ENCODE data around the gene RAB32.
A peak's percentile ranks its signal among the peaks of the same experiment; 100 is the strongest.

Gene RAB32

DNA sequence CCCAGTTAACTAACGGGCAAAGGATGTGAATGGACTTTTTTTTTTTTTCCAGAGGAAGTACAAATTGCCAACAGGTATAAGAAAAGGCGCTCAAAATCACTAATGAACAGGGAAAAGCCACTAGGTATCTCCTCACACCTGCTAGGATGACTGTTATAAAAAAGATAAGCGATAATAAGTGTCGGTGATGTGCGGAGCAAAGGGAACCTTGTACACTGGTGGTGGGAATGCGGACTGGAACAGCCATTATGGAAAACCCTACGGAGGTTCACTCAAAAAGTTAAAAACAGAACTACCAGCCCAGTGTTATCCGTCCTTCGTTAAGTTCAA, 787 bp upstream of the RAB32 start:
- H3K4me1 Mint-ChIP-seq, result peaks cover 24% of the 10 kb centered on the region
- no peaks in the 10 kb centered on the region for H3K36me3 Mint-ChIP-seq (ENCODE audit: low read depth)
- TF ChIP-seq, protein P1, sequence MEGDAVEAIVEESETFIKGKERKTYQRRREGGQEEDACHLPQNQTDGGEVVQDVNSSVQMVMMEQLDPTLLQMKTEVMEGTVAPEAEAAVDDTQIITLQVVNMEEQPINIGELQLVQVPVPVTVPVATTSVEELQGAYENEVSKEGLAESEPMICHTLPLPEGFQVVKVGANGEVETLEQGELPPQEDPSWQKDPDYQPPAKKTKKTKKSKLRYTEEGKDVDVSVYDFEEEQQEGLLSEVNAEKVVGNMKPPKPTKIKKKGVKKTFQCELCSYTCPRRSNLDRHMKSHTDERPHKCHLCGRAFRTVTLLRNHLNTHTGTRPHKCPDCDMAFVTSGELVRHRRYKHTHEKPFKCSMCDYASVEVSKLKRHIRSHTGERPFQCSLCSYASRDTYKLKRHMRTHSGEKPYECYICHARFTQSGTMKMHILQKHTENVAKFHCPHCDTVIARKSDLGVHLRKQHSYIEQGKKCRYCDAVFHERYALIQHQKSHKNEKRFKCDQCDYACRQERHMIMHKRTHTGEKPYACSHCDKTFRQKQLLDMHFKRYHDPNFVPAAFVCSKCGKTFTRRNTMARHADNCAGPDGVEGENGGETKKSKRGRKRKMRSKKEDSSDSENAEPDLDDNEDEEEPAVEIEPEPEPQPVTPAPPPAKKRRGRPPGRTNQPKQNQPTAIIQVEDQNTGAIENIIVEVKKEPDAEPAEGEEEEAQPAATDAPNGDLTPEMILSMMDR (IDR thresholded peaks at IDR 0.05), result no peak
- no peaks in the 10 kb centered on the region for H3K9me3 Mint-ChIP-seq
- no peak overlapping the region for H3K27ac Mint-ChIP-seq
- no peak for DNase-seq
- H3K27me3 Mint-ChIP-seq (ENCODE audit: low read depth, poor library complexity), result peaks cover 6% of the 10 kb centered on the region
- peak overlapping the region; percentile 68 for H3K4me3 Mint-ChIP-seq

- TF ChIP-seq, protein P1 (IDR thresholded peaks at IDR 0.05), result no peak
- peak overlapping the region; percentile 99 for H3K4me3 Mint-ChIP-seq
- peak overlapping the region; percentile 99 for H3K27ac Mint-ChIP-seq
- H3K9me3 Mint-ChIP-seq, result no peaks in the 10 kb centered on the region
- peaks cover under 1% of the 10 kb centered on the region for H3K36me3 Mint-ChIP-seq (ENCODE audit: low read depth)
- DNase-seq, result peak; percentile 34
- peaks cover 3% of the 10 kb centered on the region for H3K27me3 Mint-ChIP-seq (ENCODE audit: low read depth, poor library complexity)
- peaks cover 24% of the 10 kb centered on the region for H3K4me1 Mint-ChIP-seq
These were observed 445 bp downstream of the RAB32 start for GRCh38 chr6:146543940-146544615.

DNA sequence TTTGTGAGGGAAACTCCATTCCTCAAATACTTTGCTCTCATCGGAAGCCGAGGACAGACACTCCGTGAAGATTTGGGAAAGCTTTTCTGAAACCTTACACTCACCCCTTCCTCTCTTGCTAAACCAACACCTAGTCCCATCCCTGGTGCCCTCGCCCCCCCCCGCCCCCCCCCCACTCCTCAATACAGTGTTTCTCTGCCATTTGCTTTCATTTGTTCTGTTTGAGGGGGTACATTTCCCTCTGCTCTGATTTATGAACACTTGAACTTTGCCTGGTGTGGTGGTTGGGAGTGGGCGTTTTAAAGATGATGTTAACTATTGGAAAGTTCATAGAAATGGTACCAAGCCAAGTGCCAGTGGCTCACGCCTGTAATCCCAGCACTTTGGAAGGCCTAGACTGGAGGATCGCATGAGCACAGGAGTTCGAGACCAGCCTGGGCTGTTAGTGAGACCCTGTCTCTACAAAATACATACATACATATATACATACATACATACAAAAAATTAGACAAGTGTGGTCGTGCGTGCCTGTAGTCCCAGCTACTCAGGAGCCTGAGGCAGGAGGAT, 1.1 kb downstream of the RAB32 start:
- H3K4me1 Mint-ChIP-seq, result peaks cover 24% of the 10 kb centered on the region
- peak overlapping the region; percentile 99 for H3K4me3 Mint-ChIP-seq
- H3K36me3 Mint-ChIP-seq (ENCODE audit: low read depth), result peaks cover 6% of the 10 kb centered on the region
- no peaks in the 10 kb centered on the region for H3K9me3 Mint-ChIP-seq
- no peak for DNase-seq
- H3K27me3 Mint-ChIP-seq (ENCODE audit: low read depth, poor library complexity), result peaks cover 3% of the 10 kb centered on the region
- TF ChIP-seq, protein P1 (IDR thresholded peaks at IDR 0.05), result no peak
- peak overlapping the region; percentile 99 for H3K27ac Mint-ChIP-seq

- TF ChIP-seq, protein P1 (IDR thresholded peaks at IDR 0.05), result no peak
- Mint-ChIP-seq H3K27me3 (ENCODE audit: low read depth, poor library complexity) (peaks cover 3% of the 10 kb centered on the region), H3K4me3 (peak overlapping the region; percentile 99), H3K4me1 (peaks cover 24% of the 10 kb centered on the region), H3K36me3 (ENCODE audit: low read depth) (peaks cover 13% of the 10 kb centered on the region), H3K27ac (no peak overlapping the region), H3K9me3 (no peaks in the 10 kb centered on the region)
- no peak for DNase-seq
These were observed 1.9 kb downstream of the RAB32 start for GRCh38 chr6:146545581-146545980.

DNA sequence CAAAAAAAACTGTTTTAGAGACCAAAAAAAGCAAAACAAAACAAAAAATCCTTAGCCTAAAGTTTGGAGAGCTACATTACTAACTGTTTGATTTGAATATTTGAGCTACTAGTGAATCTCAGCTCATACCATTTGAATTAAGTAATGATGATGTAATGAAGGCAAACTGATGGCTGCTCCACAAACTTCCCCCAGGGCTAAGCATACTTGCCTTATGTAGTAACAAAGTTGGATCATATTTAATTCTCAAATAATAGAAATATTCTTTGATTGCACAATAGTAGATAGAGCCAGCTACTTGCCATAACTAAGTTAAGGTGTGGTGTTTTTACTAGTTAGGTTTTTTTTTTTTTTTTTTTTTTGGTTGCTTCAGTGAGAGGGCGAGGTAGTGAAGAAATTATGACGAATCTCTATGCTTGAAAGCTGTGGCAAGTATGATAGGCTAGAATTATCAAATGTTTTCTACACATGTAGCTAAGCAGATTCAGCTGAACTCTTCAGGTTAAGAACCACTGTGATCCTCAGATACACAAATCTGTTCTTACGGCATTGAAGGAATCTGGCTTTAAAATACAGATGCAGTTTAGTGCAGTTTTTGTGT, 2.9 kb downstream of the RAB32 start:
- Mint-ChIP-seq H3K27ac (no peak overlapping the region), H3K27me3 (ENCODE audit: low read depth, poor library complexity) (peaks cover 3% of the 10 kb centered on the region), H3K36me3 (ENCODE audit: low read depth) (peaks cover 23% of the 10 kb centered on the region), H3K9me3 (no peaks in the 10 kb centered on the region), H3K4me3 (no peak overlapping the region), H3K4me1 (peaks cover 33% of the 10 kb centered on the region)
- TF ChIP-seq, protein P1 (IDR thresholded peaks at IDR 0.05), result no peak
- DNase-seq, result no peak
